Stimulated activated memory B cell treated with anti-CD40 and anti-IgM and Interleukin-4, amounts not matched to agents 10 μg/mL and 1 μg/mL and 100 μg/mL, for 72 hours (primary cell): ENCODE data around the gene MLXIP.
A peak's percentile ranks its signal among the peaks of the same experiment; 100 is the strongest.

ENCODE experiments used
- ATAC-seq: fragments of 150-1000 bp; cut with Tn5 transposase; 2 replicates; pipeline ENCODE4 v1.10.0; 2021
- H3K27ac Mint-ChIP-seq: one replicate; pipeline ENCODE4 v1.8.0; 2022; ENCODE audit warnings: mild to moderate bottlenecking, mixed read lengths
- H3K27me3 Mint-ChIP-seq: one replicate; pipeline ENCODE4 v1.8.0; 2022; ENCODE audit warnings: mixed read lengths
- H3K36me3 Mint-ChIP-seq: one replicate; pipeline ENCODE4 v1.8.0; 2022; ENCODE audit warnings: mixed read lengths
- H3K4me1 Mint-ChIP-seq: one replicate; pipeline ENCODE4 v1.8.0; 2022; ENCODE audit warnings: mixed read lengths
- H3K4me3 Mint-ChIP-seq: one replicate; pipeline ENCODE4 v1.8.0; 2022; ENCODE audit warnings: mild to moderate bottlenecking, moderate library complexity, mixed read lengths
- H3K9me3 Mint-ChIP-seq: one replicate; pipeline ENCODE4 v1.8.0; 2022; ENCODE audit warnings: mixed read lengths

The MLXIP gene

DNA sequence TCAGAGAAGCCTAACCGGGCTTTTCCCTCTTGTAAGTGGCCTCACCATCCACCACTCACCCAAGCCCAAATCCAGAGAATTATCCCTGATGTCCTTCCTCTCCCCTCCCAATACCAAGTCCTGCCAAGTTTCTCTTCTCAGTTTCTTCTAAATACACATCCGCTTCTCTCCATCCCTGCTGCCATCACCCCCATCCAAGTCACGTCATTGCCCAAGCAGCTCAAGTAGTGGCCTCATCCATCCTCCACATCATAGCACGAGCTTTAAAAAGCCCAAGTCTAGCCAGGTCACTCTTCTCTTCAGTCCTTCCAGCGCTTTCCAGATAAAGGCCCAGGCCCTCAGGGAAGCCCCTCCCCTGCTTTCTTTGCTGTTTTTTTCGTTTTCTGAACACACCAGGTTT, 70.1 kb downstream of the MLXIP start:
- Mint-ChIP-seq H3K4me1 (no peaks in the 10 kb centered on the region), H3K27me3 (no peaks in the 10 kb centered on the region), H3K9me3 (no peaks in the 10 kb centered on the region), H3K27ac (no peak overlapping the region), H3K4me3 (no peak overlapping the region), H3K36me3 (peaks cover 5% of the 10 kb centered on the region)
- no peak for ATAC-seq

DNA sequence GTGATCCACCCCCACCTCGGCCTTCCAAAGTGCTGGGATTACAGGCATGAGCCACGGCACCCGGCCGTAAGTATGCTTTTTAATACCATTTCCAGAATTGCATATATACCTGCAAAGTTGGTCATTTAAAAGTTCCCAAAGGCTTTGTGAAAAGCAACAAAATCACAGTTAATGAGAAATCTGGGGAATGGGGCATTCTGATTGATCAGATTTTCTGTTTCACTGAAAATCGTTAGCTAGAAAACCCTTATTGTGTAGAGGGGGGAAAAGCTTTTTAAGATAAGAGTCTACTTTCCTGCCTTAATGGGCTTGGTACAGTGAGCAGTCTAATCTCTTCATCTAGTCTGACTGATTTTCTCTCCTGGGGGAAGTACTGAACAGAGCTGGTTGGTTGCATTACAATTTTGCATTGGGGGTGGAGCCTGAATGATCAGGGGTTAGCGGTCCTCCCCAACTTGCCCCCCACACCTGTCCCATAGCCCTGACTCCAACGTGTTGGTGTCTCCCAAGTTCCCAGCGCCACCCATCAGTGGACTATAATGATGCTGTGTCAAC, 71.6 kb downstream of the MLXIP start:
- no peaks in the 10 kb centered on the region for H3K4me1 Mint-ChIP-seq
- H3K27ac Mint-ChIP-seq = no peak overlapping the region
- H3K9me3 Mint-ChIP-seq = no peaks in the 10 kb centered on the region
- ATAC-seq = no peak
- H3K4me3 Mint-ChIP-seq = no peak overlapping the region
- H3K27me3 Mint-ChIP-seq = peaks cover 12% of the 10 kb centered on the region
- no peaks in the 10 kb centered on the region for H3K36me3 Mint-ChIP-seq

GRCh38 chr12:122152754-122153153, 74.2 kb downstream of the MLXIP start:
- Mint-ChIP-seq H3K27me3 (peaks cover 21% of the 10 kb centered on the region), H3K4me3 (no peak overlapping the region), H3K9me3 (no peaks in the 10 kb centered on the region), H3K36me3 (no peaks in the 10 kb centered on the region), H3K27ac (no peak overlapping the region), H3K4me1 (no peaks in the 10 kb centered on the region)
- no peak for ATAC-seq

- H3K4me3 Mint-ChIP-seq = no peak overlapping the region
- no peaks in the 10 kb centered on the region for H3K9me3 Mint-ChIP-seq
- no peaks in the 10 kb centered on the region for H3K4me1 Mint-ChIP-seq
- no peak overlapping the region for H3K27ac Mint-ChIP-seq
- no peaks in the 10 kb centered on the region for H3K36me3 Mint-ChIP-seq
- ATAC-seq = no peak
- peaks cover 21% of the 10 kb centered on the region for H3K27me3 Mint-ChIP-seq
Observed at GRCh38 chr12:122155705-122156104, 77.1 kb downstream of the MLXIP start.

- no peak for ATAC-seq
- no peaks in the 10 kb centered on the region for H3K36me3 Mint-ChIP-seq
- H3K4me3 Mint-ChIP-seq = no peak overlapping the region
- H3K27ac Mint-ChIP-seq = no peak overlapping the region
- peaks cover 28% of the 10 kb centered on the region for H3K27me3 Mint-ChIP-seq
- H3K4me1 Mint-ChIP-seq = no peaks in the 10 kb centered on the region
- H3K9me3 Mint-ChIP-seq = no peaks in the 10 kb centered on the region
Observed at GRCh38 chr12:122158700-122159285, 80.2 kb downstream of the MLXIP start.

- ATAC-seq = no peak
- no peaks in the 10 kb centered on the region for H3K9me3 Mint-ChIP-seq
- H3K27ac Mint-ChIP-seq = no peak overlapping the region
- H3K27me3 Mint-ChIP-seq = peaks cover 20% of the 10 kb centered on the region
- H3K4me3 Mint-ChIP-seq = no peak overlapping the region
- no peaks in the 10 kb centered on the region for H3K4me1 Mint-ChIP-seq
- no peaks in the 10 kb centered on the region for H3K36me3 Mint-ChIP-seq
Observed at GRCh38 chr12:122159882-122160281, 81.3 kb downstream of the MLXIP start.

DNA sequence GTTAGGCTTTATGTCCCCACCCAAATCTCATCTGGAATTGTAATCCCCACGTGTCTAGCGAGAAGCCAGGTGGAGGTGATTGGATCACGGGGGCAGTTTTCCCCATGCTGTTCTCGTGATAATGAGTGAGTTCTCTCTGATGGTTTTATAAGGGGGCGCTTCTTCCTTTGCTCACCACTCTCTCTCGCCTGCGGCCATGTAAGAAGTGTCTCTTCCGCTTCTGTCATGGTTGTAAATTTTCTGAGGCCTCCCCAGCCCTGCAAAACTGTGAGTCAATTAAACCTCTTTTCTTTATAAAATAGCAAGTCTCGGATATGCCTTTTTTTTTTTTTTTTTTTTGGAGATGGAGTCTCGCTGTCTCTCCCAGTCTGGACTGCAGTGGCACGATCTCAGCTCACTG, 82.2 kb downstream of the MLXIP start:
- Mint-ChIP-seq H3K4me3 (no peak overlapping the region), H3K27me3 (peaks cover 20% of the 10 kb centered on the region), H3K27ac (no peak overlapping the region), H3K36me3 (no peaks in the 10 kb centered on the region), H3K4me1 (no peaks in the 10 kb centered on the region), H3K9me3 (no peaks in the 10 kb centered on the region)
- no peak for ATAC-seq

DNA sequence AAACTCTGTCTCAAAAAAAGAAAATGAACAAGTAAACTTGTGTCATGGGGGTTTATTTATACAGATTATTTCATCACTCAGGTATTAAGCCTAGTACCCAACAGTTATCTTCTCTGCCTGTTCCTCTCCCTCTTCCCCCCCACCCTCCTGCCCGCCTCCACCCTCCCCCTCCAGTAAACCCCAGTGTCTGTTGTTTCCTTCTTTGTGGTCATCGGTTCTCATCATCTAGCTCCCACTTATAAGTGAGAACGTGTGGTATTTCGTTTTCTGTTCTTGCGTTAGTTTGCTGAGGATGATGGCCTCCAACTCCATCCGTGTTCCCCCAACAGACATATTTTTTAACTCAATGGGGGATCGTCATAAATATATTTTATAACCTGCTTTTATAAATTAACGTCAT, 83.1 kb downstream of the MLXIP start:
- H3K4me3 Mint-ChIP-seq = no peak overlapping the region
- no peaks in the 10 kb centered on the region for H3K9me3 Mint-ChIP-seq
- ATAC-seq = no peak
- no peak overlapping the region for H3K27ac Mint-ChIP-seq
- peaks cover 7% of the 10 kb centered on the region for H3K4me1 Mint-ChIP-seq
- peaks cover 16% of the 10 kb centered on the region for H3K27me3 Mint-ChIP-seq
- H3K36me3 Mint-ChIP-seq = no peaks in the 10 kb centered on the region

DNA sequence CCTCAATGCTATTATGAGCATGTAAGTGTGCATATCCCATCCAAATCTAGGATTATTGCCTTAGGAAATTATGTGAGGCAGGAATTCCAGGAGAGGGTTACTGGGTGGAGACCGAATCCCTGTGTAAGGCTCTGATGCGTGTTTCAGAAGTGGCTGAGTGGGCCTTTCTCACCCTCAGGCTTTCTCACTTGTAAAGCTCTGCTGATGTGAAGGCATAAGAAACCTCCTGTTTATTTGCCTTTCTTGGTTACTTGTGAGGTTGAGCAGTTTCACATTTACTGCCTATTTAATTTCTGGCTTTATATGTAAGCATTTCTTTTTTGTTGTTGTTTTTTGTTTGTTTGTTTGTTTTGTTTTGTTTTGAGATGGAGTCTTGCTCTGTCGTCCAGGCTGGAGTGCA, 84.4 kb downstream of the MLXIP start:
- peaks cover 16% of the 10 kb centered on the region for H3K27me3 Mint-ChIP-seq
- H3K36me3 Mint-ChIP-seq = no peaks in the 10 kb centered on the region
- H3K4me3 Mint-ChIP-seq = no peak overlapping the region
- peaks cover 14% of the 10 kb centered on the region for H3K4me1 Mint-ChIP-seq
- no peaks in the 10 kb centered on the region for H3K9me3 Mint-ChIP-seq
- ATAC-seq = no peak
- H3K27ac Mint-ChIP-seq = no peak overlapping the region

- peaks cover 46% of the 10 kb centered on the region for H3K27me3 Mint-ChIP-seq
- H3K27ac Mint-ChIP-seq = peak overlapping the region; percentile 48
- peak overlapping the region; percentile 1 for H3K4me3 Mint-ChIP-seq
- H3K36me3 Mint-ChIP-seq = no peaks in the 10 kb centered on the region
- no peaks in the 10 kb centered on the region for H3K9me3 Mint-ChIP-seq
- peaks cover 14% of the 10 kb centered on the region for H3K4me1 Mint-ChIP-seq
- peak; percentile 91 for ATAC-seq
Observed at GRCh38 chr12:122166422-122167349, 88.1 kb downstream of the MLXIP start.

DNA sequence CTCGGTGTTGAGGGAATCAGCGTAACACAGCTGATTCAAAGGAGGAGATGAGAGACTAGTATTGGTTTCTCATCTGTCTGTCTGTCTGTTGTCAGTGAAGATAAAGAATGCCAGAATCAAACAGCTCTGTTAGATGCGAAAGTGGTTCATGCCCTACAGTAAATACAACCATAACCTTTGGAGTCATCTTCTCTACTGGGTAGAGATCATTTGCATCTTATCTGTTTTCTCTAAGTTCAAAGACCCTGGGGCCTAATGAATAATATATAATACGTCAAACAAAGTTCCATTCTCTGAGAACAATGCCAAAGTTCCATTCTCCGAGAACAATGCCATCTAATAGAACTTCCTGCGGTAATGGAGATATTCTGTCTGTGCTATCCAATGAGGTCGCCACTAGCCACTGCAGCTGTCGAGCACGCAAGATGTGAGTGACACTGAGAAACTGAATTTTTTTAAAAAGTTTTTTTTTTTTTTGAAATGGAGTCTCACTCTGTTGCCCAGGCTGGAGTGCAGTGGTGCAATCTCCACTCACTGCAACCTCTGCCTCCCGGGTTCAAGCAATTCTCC, 88.9 kb downstream of the MLXIP start:
- Mint-ChIP-seq H3K9me3 (no peaks in the 10 kb centered on the region), H3K4me3 (no peak overlapping the region), H3K4me1 (peaks cover 14% of the 10 kb centered on the region), H3K27ac (peak overlapping the region; percentile 48), H3K36me3 (no peaks in the 10 kb centered on the region), H3K27me3 (peaks cover 46% of the 10 kb centered on the region)
- ATAC-seq = peak; percentile 20

DNA sequence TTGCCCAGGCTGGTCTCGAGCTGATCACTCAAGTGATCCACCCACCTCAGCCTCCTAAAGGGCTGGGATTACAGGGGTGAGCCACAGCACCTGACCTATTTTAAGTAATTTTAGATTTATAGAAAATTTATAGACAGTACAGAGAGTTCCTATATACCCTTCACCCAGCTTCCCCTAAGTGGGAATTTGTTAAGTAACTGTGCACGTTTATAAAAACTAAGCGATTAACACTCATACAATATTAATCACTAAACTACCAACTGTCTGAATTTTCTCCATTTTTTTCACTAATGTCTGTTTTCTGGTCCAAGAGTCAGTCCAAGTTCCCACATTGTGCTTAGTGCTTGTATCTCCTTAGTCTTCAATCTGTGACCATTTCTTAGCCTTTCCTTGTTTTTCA, 89.9 kb downstream of the MLXIP start:
- H3K4me3 Mint-ChIP-seq = no peak overlapping the region
- H3K36me3 Mint-ChIP-seq = no peaks in the 10 kb centered on the region
- H3K27me3 Mint-ChIP-seq = peaks cover 46% of the 10 kb centered on the region
- no peak for ATAC-seq
- no peak overlapping the region for H3K27ac Mint-ChIP-seq
- H3K9me3 Mint-ChIP-seq = no peaks in the 10 kb centered on the region
- peaks cover 14% of the 10 kb centered on the region for H3K4me1 Mint-ChIP-seq

- Mint-ChIP-seq H3K27ac (no peak overlapping the region), H3K27me3 (peaks cover 60% of the 10 kb centered on the region), H3K36me3 (no peaks in the 10 kb centered on the region), H3K4me1 (peaks cover 10% of the 10 kb centered on the region), H3K4me3 (no peak overlapping the region), H3K9me3 (no peaks in the 10 kb centered on the region)
- ATAC-seq = no peak
Observed at GRCh38 chr12:122171399-122171798, 92.8 kb downstream of the MLXIP start.

GRCh38 chr12:122172262-122172939, 93.8 kb downstream of the MLXIP start:
- no peaks in the 10 kb centered on the region for H3K36me3 Mint-ChIP-seq
- H3K27ac Mint-ChIP-seq = no peak overlapping the region
- ATAC-seq = no peak
- no peaks in the 10 kb centered on the region for H3K9me3 Mint-ChIP-seq
- no peak overlapping the region for H3K4me3 Mint-ChIP-seq
- H3K4me1 Mint-ChIP-seq = no peaks in the 10 kb centered on the region
- H3K27me3 Mint-ChIP-seq = peaks cover 60% of the 10 kb centered on the region

GRCh38 chr12:122174155-122174845, 95.7 kb downstream of the MLXIP start, which contains the start of gene IL31:
IL31 (minus strand) TSS chr12:122174221; CDS start chr12:122174172, 49 bp downstream.
- Mint-ChIP-seq H3K27ac (no peak within 1 kb of the TSS), H3K4me3 (no peak within 1 kb of the TSS), H3K36me3 (no peaks in the 10 kb centered on the region), H3K4me1 (no peaks in the 10 kb centered on the region), H3K9me3 (peaks cover 3% of the 10 kb centered on the region), H3K27me3 (peaks cover 51% of the 10 kb centered on the region)
- ATAC-seq = no peak
